Measurements from ENCODE around the gene SLC6A18. TPM values are rescaled to one million over a fixed set of nuclear protein-coding genes. Genes with fewer than 3 reads are reported as not detected.

Gene SLC6A18
- total and polyA plus RNA-seq, 2 of the 13 experiments (the other 11 are each of a cell fraction or from before 2014, with no cell fraction given): not detected

DNA sequence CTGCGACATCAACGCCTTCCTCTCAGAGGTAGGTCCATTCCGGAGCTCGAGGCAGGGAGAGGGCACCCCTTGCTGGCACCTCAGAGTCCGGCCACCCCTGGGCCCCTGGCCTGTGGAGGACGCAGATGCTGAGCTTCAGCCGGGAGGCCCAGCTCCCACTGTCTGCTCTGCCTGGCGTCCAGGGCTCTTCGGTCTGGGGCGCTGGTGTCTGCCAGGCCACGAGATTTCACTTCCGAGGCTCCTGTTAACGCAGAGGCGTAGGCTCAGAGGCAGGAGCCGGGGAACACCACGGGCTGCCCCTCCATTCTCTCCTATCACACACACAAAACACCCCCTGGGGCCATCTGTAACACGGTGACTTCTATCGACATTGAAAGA is 8.3 kb upstream of the SLC6A18 start:
- intact Hi-C loops (cut with micrococcal nuclease; ENCODE audit: unreplicated experiment): no loop called here
- Histone ChIP-seq H3K27ac (ENCODE audit: extremely low read length, insufficient read depth, low read length) (no peak overlapping the region), H3K4me2 (ENCODE audit: low read depth, low read length) (no peak overlapping the region), H3K9me3 (ENCODE audit: low read length) (no peaks in the 10 kb centered on the region), H3K36me3 (replicated peaks in 1 of 2; ENCODE audit: control insufficient read depth in 1 of 2, insufficient read depth in 2 of 2, low read length in 2 of 2) (no peaks in the 10 kb centered on the region), H3K4me1 (ENCODE audit: insufficient read depth, low read length) (no peaks in the 10 kb centered on the region), H3K27me3 (ENCODE audit: control insufficient read depth in 1 of 2, insufficient read depth in 2 of 2, low read length in 2 of 2) (peaks cover 7 to 35% of the 10 kb centered on the region in 2 experiments; a peak in 4 of 5 replicates), H3K9ac (ENCODE audit: insufficient read depth, low read depth, low read length) (no peak overlapping the region), H4K20me1 (ENCODE audit: insufficient read depth, low read length) (no peaks in the 10 kb centered on the region), H2AFZ (ENCODE audit: low read length) (no peak overlapping the region), H3K79me2 (ENCODE audit: insufficient read depth, low read length) (no peaks in the 10 kb centered on the region), H3K4me3 (replicated peaks in 1 of 3; ENCODE audit: insufficient read depth in 1 of 3, low read depth in 2 of 3, low read length in 3 of 3) (no peak overlapping the region)
- no peak for FAIRE-seq
- ChIA-PET POLR2A (no interaction called here), CTCF (ENCODE audit: low intra/inter-chr PET ratio, low total read pairs) (no interaction called here)
- ATAC-seq: no peak
- no TSS peak for BruUV-seq (replicated peaks)
- TF ChIP-seq JARID2 (CRISPR knock-in tag; IDR thresholded peaks at IDR 0.05; ENCODE audit: insufficient replicate concordance): no peak
- no peak for TF ChIP-seq EHMT2 (IDR thresholded peaks at IDR 0.05; ENCODE audit: borderline replicate concordance, low read depth, low read length)
- TF ChIP-seq, protein P1, sequence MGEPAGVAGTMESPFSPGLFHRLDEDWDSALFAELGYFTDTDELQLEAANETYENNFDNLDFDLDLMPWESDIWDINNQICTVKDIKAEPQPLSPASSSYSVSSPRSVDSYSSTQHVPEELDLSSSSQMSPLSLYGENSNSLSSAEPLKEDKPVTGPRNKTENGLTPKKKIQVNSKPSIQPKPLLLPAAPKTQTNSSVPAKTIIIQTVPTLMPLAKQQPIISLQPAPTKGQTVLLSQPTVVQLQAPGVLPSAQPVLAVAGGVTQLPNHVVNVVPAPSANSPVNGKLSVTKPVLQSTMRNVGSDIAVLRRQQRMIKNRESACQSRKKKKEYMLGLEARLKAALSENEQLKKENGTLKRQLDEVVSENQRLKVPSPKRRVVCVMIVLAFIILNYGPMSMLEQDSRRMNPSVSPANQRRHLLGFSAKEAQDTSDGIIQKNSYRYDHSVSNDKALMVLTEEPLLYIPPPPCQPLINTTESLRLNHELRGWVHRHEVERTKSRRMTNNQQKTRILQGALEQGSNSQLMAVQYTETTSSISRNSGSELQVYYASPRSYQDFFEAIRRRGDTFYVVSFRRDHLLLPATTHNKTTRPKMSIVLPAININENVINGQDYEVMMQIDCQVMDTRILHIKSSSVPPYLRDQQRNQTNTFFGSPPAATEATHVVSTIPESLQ (CRISPR knock-in tag; conservative IDR thresholded peaks at IDR 0.05): no peak
- no peak for TF ChIP-seq ZNF878 (CRISPR knock-in tag; IDR thresholded peaks at IDR 0.05)
- TF ChIP-seq, protein P2, sequence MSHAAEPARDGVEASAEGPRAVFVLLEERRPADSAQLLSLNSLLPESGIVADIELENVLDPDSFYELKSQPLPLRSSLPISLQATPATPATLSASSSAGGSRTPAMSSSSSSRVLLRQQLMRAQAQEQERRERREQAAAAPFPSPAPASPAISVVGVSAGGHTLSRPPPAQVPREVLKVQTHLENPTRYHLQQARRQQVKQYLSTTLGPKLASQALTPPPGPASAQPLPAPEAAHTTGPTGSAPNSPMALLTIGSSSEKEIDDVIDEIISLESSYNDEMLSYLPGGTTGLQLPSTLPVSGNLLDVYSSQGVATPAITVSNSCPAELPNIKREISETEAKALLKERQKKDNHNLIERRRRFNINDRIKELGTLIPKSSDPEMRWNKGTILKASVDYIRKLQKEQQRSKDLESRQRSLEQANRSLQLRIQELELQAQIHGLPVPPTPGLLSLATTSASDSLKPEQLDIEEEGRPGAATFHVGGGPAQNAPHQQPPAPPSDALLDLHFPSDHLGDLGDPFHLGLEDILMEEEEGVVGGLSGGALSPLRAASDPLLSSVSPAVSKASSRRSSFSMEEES (CRISPR knock-in tag; IDR thresholded peaks at IDR 0.05): no peak
- no peak for TF ChIP-seq ZNF441 (CRISPR knock-in tag; IDR thresholded peaks at IDR 0.05; ENCODE audit: borderline replicate concordance)
- no peak for TF ChIP-seq MAFK (conservative IDR thresholded peaks at IDR 0.05 in 1 of 2, IDR thresholded peaks at IDR 0.05 in 1 of 2; ENCODE audit: low read length in 2 of 2)
- TF ChIP-seq SATB2 (CRISPR knock-in tag; IDR thresholded peaks at IDR 0.05): no peak
- TF ChIP-seq, protein P3, sequence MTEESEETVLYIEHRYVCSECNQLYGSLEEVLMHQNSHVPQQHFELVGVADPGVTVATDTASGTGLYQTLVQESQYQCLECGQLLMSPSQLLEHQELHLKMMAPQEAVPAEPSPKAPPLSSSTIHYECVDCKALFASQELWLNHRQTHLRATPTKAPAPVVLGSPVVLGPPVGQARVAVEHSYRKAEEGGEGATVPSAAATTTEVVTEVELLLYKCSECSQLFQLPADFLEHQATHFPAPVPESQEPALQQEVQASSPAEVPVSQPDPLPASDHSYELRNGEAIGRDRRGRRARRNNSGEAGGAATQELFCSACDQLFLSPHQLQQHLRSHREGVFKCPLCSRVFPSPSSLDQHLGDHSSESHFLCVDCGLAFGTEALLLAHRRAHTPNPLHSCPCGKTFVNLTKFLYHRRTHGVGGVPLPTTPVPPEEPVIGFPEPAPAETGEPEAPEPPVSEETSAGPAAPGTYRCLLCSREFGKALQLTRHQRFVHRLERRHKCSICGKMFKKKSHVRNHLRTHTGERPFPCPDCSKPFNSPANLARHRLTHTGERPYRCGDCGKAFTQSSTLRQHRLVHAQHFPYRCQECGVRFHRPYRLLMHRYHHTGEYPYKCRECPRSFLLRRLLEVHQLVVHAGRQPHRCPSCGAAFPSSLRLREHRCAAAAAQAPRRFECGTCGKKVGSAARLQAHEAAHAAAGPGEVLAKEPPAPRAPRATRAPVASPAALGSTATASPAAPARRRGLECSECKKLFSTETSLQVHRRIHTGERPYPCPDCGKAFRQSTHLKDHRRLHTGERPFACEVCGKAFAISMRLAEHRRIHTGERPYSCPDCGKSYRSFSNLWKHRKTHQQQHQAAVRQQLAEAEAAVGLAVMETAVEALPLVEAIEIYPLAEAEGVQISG (CRISPR knock-in tag; IDR thresholded peaks at IDR 0.05): no peak
- TF ChIP-seq, protein P4, sequence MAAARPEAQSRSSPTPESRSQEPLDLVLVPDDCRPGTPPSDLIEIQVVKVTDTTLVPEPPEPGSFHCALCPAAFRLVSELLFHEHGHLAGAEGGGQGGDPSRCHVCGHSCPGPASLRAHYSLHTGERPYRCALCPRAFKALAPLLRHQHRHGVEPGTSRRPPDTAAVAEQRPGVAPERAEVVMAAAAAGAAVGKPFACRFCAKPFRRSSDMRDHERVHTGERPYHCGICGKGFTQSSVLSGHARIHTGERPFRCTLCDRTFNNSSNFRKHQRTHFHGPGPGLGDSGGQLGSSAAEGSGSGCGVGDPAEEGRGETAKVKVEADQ (CRISPR knock-in tag; IDR thresholded peaks at IDR 0.05; ENCODE audit: borderline replicate concordance): no peak
- TF ChIP-seq CREM (IDR thresholded peaks at IDR 0.05): no peak
- no peak for TF ChIP-seq CREM (CRISPR knock-in tag; IDR thresholded peaks at IDR 0.05)
- no peak for TF ChIP-seq KDM3A (CRISPR knock-in tag; IDR thresholded peaks at IDR 0.05; ENCODE audit: low read depth)
- TF ChIP-seq ZNF768 (CRISPR knock-in tag; IDR thresholded peaks at IDR 0.05): no peak
- 56% methylated on average over 6 of the region's 18 CpGs for WGBS (ENCODE audit: low lambda C conversion rate)
- DNase-seq (ENCODE audit: low spot score): no peak
- in situ Hi-C loops (cut with HindIII; ENCODE audit: extremely low pct_ligation_motif_present, low pct_unique_long_range_greater_than_20kb): no loop called here

All from HepG2 (cell line).